NCI-H2171 (cell line): ENCODE measurements around the gene SUN2.

Source experiments
- DNase-seq: peaks from one replicate; lab custom pipeline; 2025; lab: John Stamatoyannopoulos, UW

Gene SUN2

GRCh38 chr22:38753948-38754750 lies 1.6 kb downstream of the SUN2 start:
- DNase-seq, result peak; percentile 52

GRCh38 chr22:38751422-38752346 lies 4.1 kb downstream of the SUN2 start:
- no peak for DNase-seq

DNA sequence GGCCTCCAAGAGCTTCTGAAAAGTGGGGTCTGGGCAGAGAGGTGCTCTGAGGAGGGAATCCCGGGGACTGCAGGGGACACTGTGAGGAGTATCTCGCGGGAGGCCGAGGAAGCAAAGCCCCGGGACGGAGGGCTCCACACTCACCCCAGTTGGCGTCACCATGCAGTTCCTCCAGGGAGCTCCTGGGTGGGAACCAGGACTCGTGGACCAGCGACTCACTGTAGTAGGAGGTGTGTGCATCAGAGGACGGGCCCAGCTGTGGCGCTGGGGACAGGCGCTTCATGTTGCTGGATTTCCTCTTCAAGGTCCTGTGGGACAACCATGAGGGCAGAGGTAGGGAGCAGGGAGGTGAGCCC lies 4.8 kb downstream of the SUN2 start:
- DNase-seq, result no peak

DNA sequence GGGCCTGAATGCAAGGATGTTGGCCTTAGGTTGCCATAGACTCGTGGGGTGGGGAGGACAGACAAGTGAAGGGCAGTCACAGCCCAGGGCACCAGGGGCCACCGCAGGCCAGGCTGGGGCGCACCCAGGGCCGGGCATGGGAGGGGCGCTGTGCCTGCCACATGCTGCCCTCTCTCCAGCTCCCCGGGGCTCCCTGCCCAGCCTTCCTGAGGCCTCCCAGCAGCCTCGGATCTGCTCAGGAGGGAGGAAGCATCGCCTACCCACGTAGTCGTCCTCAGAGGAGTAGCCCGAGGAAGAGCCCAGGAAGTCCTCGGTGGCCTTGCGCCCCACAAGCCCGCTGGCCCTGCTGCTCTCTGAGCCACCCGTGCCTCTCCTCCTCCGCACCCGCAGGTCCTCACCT lies 5.2 kb downstream of the SUN2 start:
- DNase-seq, result no peak

DNA sequence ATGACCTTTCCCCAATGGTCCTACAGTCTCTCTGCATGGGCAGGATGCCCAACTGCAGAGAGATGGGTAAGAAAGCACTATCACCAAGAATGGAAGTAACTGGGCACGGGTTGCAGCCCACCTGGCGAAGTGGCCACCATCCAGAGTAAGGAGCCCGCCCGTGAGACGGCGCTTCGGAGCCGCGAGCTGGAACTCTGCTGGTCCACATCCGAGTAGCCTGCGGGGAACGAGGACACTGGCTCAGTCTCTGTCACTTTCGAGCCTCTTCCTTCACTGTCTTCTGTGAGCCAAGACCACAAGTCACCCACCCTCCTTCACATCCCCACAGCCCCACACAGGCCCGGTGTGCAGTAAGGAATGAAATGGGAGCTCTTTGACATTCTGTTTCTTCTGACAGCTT lies 5.7 kb downstream of the SUN2 start:
- no peak for DNase-seq

- no peak for DNase-seq
These were observed 7.2 kb downstream of the SUN2 start for GRCh38 chr22:38748487-38749136.

- peak; percentile 88 for DNase-seq
These were observed 9.9 kb downstream of the SUN2 start for GRCh38 chr22:38745676-38746460.

- no peak for DNase-seq
These were observed 10.8 kb downstream of the SUN2 start for GRCh38 chr22:38744981-38745380.

- DNase-seq, result no peak
These were observed 13.4 kb downstream of the SUN2 start for GRCh38 chr22:38742176-38742942.

DNA sequence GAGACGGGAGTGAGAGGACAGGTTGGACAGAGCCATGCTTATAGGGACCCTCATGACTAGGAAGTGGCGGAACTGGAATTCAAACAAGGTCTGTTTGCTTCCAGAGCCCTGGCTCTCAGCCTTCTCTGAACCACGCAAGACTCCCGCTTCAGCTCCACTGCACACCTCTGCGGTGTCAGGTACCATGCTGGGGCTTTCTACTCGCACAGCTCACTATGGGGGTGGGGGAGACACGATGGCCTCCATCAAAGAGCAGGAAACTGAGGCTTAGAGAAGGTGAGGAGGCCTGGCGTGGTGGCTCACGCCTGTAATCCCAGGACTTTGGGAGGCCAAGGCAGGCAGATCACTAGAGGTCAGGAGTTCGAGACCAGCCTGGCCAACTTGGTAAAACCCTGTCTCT lies 14.2 kb downstream of the SUN2 start:
- DNase-seq, result no peak

DNA sequence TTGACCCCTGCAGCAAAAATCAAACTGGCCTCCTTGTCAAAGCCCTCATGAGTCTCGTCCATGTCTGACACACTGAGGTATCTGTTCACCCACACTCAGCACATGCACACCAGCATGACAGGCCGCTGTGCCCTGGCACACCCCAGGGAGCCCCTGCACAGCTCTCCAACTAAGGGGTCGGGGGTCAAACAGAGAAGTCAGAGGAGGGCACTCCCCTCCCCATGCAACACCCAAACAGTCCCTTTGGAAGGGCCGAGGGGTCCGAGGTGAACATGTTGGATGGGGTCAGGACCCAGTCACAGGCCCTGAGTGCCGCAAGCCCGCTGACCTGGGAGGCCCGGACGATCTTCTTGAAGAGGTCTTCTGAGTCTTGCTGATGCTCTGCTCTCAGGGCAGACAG lies 14.6 kb downstream of the SUN2 start:
- no peak for DNase-seq

DNA sequence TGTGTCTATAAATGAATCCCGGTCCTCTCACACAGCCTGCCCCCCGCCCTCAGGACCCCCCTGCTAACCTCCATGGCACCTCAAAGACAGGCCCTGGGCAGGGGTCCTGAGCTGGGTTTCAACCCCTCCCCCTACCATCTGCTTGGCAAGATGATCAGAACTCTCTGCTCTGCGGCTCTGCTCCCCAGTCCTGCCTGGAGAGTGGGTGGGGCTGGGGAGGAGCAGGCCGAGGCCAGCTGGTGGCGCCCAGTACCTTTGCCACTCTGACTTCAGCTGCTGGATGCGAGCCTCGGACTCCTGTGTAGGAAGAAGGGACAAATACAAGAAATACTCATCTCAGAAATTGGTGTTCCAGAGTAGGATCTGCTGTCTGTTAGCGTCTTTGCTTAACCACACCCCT lies 15.0 kb downstream of the SUN2 start:
- no peak for DNase-seq

DNA sequence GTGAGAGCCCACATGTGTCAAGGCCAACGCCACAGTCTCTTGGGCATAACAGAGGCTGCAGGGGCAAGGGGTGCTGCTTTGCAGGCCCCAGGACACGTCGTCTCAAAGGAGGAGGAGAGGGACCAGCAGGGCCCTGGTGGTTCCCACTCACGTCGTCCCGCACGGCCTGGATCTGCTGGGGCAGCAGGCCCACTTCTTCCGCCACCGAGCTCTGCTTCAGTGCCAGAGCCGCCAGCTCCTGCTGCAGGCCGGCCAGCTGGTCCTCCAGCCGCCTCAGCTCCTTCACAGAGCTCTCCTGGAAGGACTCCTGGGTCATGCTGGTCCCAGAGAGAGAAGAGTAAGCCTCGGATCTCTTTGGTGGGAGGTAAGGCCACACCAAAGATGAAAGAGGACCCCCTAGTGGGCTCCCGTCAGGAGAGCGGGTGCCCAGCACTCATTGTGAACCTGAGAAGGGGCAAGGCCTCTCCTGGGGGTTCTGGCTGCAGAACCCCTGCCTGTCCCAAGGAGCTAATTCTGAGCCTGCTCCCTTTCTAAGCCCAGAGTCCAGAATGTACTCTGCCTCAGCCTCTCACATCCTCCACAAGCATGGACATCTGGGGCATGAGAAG lies 15.6 kb downstream of the SUN2 start:
- DNase-seq, result no peak

DNA sequence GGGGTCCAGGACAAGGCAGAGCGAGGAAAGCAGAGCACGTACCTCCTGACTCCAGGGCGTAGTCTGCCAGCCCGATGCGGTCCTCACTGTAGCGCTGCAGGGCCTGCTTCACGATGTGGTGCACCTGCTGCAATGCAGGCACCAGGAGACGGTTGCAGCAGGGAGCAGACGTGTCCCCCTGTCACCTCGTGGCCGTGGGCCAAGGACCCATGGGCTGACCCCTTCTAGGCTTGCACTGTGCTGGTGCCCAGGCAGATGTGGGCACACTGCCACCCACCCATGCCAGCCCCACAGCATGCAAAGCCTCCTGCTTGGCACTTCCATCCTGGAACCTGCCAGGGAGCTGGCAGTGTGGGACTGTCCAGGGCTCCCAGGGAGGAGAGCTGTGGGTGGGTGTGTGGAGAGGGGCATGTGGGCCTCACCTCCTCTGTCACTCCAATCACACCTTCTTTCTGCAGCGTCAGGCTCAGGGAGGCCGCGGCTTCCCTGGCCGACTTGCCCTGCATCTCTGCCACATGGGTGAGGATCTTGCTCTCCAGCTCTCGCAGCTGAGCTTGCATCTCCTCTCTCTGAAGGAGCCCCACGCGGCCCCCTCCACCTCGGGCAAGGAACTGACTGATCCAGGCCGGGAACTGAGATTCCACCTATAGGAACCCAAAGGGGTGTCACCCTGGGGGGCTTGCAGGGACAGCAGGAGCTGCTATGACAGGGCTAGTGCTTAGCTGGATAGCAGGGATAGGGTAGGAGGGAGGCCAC lies 16.3 kb downstream of the SUN2 start:
- DNase-seq, result no peak

GRCh38 chr22:38738475-38739070 lies 17.2 kb downstream of the SUN2 start:
- DNase-seq, result no peak

DNA sequence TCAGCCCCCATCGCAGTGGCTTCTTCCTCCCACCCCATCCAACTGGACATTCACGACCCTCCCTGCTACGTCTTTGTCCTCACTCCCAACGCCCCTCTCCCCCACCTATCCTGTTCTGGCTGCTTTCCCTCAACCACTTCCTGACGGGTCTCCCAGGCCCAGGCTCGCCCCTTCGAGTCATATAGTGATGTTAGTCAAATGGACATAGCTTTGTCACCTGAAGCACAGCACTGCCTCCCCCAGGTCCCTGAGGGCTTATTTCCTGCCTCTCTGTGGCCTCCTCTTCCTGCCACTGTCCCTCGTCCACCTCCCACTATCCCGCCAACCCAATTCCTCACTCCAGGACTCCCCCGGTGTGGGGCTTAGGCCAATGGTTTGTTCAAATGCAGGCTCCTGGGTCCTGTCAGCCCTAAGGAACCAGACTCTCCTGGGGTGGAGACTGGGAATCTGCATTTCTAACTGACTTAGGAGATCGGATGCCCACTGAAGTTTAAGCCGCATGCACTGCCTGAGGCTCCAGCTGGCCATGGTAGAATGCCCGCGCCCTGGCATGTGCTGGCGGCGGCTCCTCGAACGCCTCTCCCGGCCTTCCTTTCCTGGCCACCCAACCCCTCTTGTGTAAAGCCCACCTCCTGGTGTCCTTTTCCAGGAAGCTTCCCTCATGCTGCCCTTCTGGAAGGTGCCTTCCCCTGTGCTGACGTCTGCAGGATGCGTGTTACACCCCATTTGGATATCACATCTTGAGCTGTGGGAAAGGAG lies 18.3 kb downstream of the SUN2 start:
- no peak for DNase-seq

- no peak for DNase-seq
These were observed 19.6 kb downstream of the SUN2 start for GRCh38 chr22:38736257-38736570.

DNA sequence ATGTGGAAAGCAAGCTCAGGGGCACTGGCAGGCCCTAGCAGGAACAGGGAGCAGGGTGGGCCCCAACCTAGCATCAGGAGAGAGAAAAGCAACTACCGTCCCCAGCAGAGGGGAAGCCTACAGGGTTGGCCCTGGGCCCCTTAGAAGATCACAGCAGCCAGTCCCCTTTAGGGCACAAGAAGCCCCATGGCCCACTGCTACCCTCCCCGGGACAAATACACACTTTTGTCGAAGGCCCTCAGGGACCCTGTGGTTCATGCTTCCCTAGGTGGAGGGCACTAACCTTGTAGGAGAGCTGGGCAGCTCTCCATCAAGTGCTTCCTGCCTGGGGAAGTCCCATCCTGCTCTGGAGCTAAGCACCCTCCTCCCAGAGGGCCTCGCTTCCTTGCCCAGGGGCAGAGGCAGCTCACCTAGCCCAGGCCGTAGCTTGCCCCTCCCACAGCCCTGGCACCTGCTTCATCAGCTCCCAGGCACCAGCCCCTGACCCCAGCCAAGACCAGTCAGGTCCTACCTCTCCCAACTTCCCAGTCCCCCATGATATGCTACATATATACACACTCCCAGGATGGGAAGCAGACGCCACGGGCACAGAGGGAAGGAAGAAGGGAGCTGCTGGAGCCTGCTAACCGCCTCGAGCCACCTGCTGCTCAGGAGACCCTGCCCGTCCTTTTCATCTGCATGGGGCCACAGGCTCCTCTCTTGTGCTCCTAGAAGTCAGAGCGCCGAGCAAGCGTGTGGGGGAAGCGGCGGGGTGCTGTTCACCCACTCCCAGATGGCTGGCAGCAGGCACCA lies 20.1 kb downstream of the SUN2 start:
- no peak for DNase-seq
